Neural cell (in vitro differentiated cells): ENCODE measurements around the gene PTPRN2. TPM values are rescaled to one million over a fixed set of nuclear protein-coding genes. Genes with fewer than 3 reads are reported as not detected.

Experiments
- H2AFZ ChIP-seq: fragments of 200-600, 300-800 bp; sonication (generic), shearing (Covaris generic); 2 replicates; pipeline ENCODE4 v1.6.0; 2014; ENCODE audit warnings: low read depth, mild to moderate bottlenecking, antibody characterized with exemption, low read length, moderate library complexity
- H3F3A ChIP-seq: fragments of 200-600 bp; shearing (Covaris generic); 2 replicates; pipeline ENCODE4 v1.6.1; 2016; ENCODE audit warnings: mild to moderate bottlenecking, moderate library complexity, mixed read lengths, antibody characterized with exemption, low read length; ENCODE audit not compliant: insufficient read depth, poor library complexity, severe bottlenecking
- H3K27ac ChIP-seq: fragments of 200-600, 300-800 bp; sonication (generic), shearing (Covaris generic); 2 replicates; pipeline ENCODE4 v1.5.1; 2014; ENCODE audit warnings: mild to moderate bottlenecking, low read length, moderate library complexity
- H3K27me3 ChIP-seq: fragments of 300-800, 200-600 bp; sonication (generic), shearing (Covaris generic); 2 replicates; pipeline ENCODE4 v1.6.0; 2014; ENCODE audit warnings: mild to moderate bottlenecking, low read depth, low read length, moderate library complexity; ENCODE audit not compliant: insufficient read depth
- H3K36me3 ChIP-seq: fragments of 300-800, 200-600 bp; sonication (generic), shearing (Covaris generic); 2 replicates; pipeline ENCODE4 v1.5.1; 2014; ENCODE audit warnings: mild to moderate bottlenecking, antibody characterized with exemption, low read length, moderate library complexity; ENCODE audit not compliant: insufficient read depth
- H3K4me2 ChIP-seq: fragments of 300-800, 200-600 bp; sonication (generic), shearing (Covaris generic); 2 replicates; pipeline ENCODE4 v1.6.0; 2014; ENCODE audit warnings: mild to moderate bottlenecking, low read length
- H3K4me3 ChIP-seq: fragments of 300-800, 200-600 bp; sonication (generic), shearing (Covaris generic); 2 replicates; pipeline ENCODE4 v1.5.1; 2014; ENCODE audit warnings: mild to moderate bottlenecking, low read length, moderate library complexity
- H3K79me2 ChIP-seq: fragments of 200-600 bp; shearing (Covaris generic); replicated peaks from 2 replicates; pipeline ENCODE4 v1.6.0; 2014; ENCODE audit warnings: mild to moderate bottlenecking, low read length, moderate library complexity; ENCODE audit not compliant: insufficient read depth
- H3K9ac ChIP-seq: fragments of 300-800, 200-600 bp; sonication (generic), shearing (Covaris generic); 2 replicates; pipeline ENCODE4 v1.6.1; 2016; ENCODE audit warnings: mild to moderate bottlenecking, low read length, mixed read lengths
- H3K9me2 ChIP-seq: fragments of 200-600 bp; shearing (Covaris generic); 2 replicates; pipeline ENCODE4 v1.6.1; 2016; ENCODE audit warnings: mild to moderate bottlenecking, low read length, mixed read lengths; ENCODE audit not compliant: insufficient read depth
- H3K9me3 ChIP-seq: fragments of 200-600, 300-800 bp; sonication (generic), shearing (Covaris generic); 2 replicates; pipeline ENCODE4 v1.6.1; 2016; ENCODE audit warnings: mild to moderate bottlenecking, mixed run types, low read length, moderate library complexity, mixed read lengths
- H4K20me1 ChIP-seq: fragments of 200-600 bp; shearing (Covaris generic); 2 replicates; pipeline ENCODE4 v1.6.1; 2016; ENCODE audit warnings: mild to moderate bottlenecking, mixed run types; ENCODE audit not compliant: insufficient read depth
- CTCF ChIP-seq: fragments of 450-650 bp; IDR thresholded peaks from 2 replicates; pipeline ENCODE4 v1.5.1; 2014; ENCODE audit warnings: antibody characterized with exemption, mild to moderate bottlenecking, moderate library complexity; ENCODE audit not compliant: poor library complexity, severe bottlenecking
- EP300 ChIP-seq: fragments of 450-650 bp; conservative IDR thresholded peaks from 2 replicates; pipeline ENCODE4 v1.6.1; 2014; ENCODE audit warnings: antibody characterized with exemption, mild to moderate bottlenecking, moderate library complexity; ENCODE audit not compliant: poor library complexity, severe bottlenecking
- EZH2 ChIP-seq: fragments of 200-600, 300-800 bp; shearing (Covaris generic), sonication (generic); IDR thresholded peaks from 2 replicates; pipeline ENCODE4 v1.6.1; 2014; ENCODE audit warnings: antibody characterized with exemption, low read length, borderline replicate concordance, mild to moderate bottlenecking; ENCODE audit not compliant: insufficient read depth, poor library complexity, severe bottlenecking
- MXI1 ChIP-seq: fragments of 450-650 bp; conservative IDR thresholded peaks from 2 replicates; pipeline ENCODE4 v1.6.1; 2014; ENCODE audit warnings: antibody characterized with exemption, mild to moderate bottlenecking; ENCODE audit not compliant: poor library complexity, severe bottlenecking
- POLR2AphosphoS5 ChIP-seq: IDR thresholded peaks from 2 replicates; pipeline ENCODE4 v1.6.1; 2012
- RAD21 ChIP-seq: fragments of 450-650 bp; conservative IDR thresholded peaks from 2 replicates; pipeline ENCODE4 v1.6.1; 2014; ENCODE audit warnings: antibody characterized with exemption, mild to moderate bottlenecking, moderate library complexity
- REST ChIP-seq: IDR thresholded peaks from 2 replicates; pipeline ENCODE4 v1.6.1; 2012; ENCODE audit warnings: borderline replicate concordance
- SMC3 ChIP-seq: fragments of 450-650 bp; conservative IDR thresholded peaks from 2 replicates; pipeline ENCODE4 v1.6.1; 2014; ENCODE audit warnings: antibody characterized with exemption, mild to moderate bottlenecking, moderate library complexity; ENCODE audit not compliant: poor library complexity
- TAF1 ChIP-seq: IDR thresholded peaks from 2 replicates; pipeline ENCODE4 v1.6.1; 2012; ENCODE audit warnings: low read depth
- polyA plus RNA-seq: library from polyadenylated mRNA; depleted of rRNA; stranded (reverse); fragments of >200 nt; gene quantifications from 2 replicates; pipeline ENCODE4 v1.2.3, GENCODE V29; 2014

The PTPRN2 gene
- polyA plus RNA-seq, 1 donor from 2014 or later, result 31.0 TPM

- no peaks in the 10 kb centered on the region for H3K9me3 ChIP-seq
- no peak overlapping the region for H3K9ac ChIP-seq
- H3K4me3 ChIP-seq, result no peak overlapping the region
- no peaks in the 10 kb centered on the region for H4K20me1 ChIP-seq
- H3K27me3 ChIP-seq, result no peaks in the 10 kb centered on the region
- H2AFZ ChIP-seq, result no peak overlapping the region
- TF ChIP-seq MXI1 (no peak), EZH2 (no peak), TAF1 (no peak), SMC3 (no peak), RAD21 (no peak), POLR2AphosphoS5 (no peak), CTCF (no peak), REST (no peak), EP300 (no peak)
- no peak overlapping the region for H3K27ac ChIP-seq
- H3K9me2 ChIP-seq, result no peaks in the 10 kb centered on the region
- H3F3A ChIP-seq, result no peaks in the 10 kb centered on the region
- no peaks in the 10 kb centered on the region for H3K36me3 ChIP-seq
- no peak overlapping the region for H3K4me2 ChIP-seq
- H3K79me2 ChIP-seq, result no peaks in the 10 kb centered on the region
These were observed 1073.3 kb downstream of the PTPRN2 start for GRCh38 chr7:157514306-157514705.

GRCh38 chr7:157513682-157514081 is 1073.9 kb downstream of the PTPRN2 start:
- Histone ChIP-seq H3K27ac (no peak overlapping the region), H4K20me1 (no peaks in the 10 kb centered on the region), H3K4me3 (no peak overlapping the region), H3K4me2 (no peak overlapping the region), H3K27me3 (no peaks in the 10 kb centered on the region), H3K9ac (no peak overlapping the region), H3K9me2 (no peaks in the 10 kb centered on the region), H2AFZ (no peak overlapping the region), H3K79me2 (no peaks in the 10 kb centered on the region), H3K36me3 (no peaks in the 10 kb centered on the region), H3K9me3 (no peaks in the 10 kb centered on the region), H3F3A (no peaks in the 10 kb centered on the region)
- TF ChIP-seq REST, result no peak
- TF ChIP-seq CTCF, result no peak
- TF ChIP-seq EZH2, result no peak
- TF ChIP-seq TAF1, result no peak
- TF ChIP-seq POLR2AphosphoS5, result no peak
- no peak for TF ChIP-seq MXI1
